Mesothelial cell of epicardium (in vitro differentiated cells): ENCODE results near the gene TRIO. TPM values are rescaled to one million over a fixed set of nuclear protein-coding genes. Genes with fewer than 3 reads are reported as not detected.

Experiments used
- DNase-seq, 2 experiments: peaks; one replicate each; pipeline ENCODE4 v3.0.0; 2021; ENCODE audit warnings: low spot score in 2 of 2; ENCODE audit not compliant: unreplicated experiment in 2 of 2
- H3K27ac Mint-ChIP-seq: 2 replicates; pipeline ENCODE4 v1.8.0; 2021; ENCODE audit warnings: mixed read lengths
- H3K27me3 Mint-ChIP-seq: 2 replicates; pipeline ENCODE4 v1.8.0; 2021; ENCODE audit warnings: low read depth, mixed read lengths
- H3K36me3 Mint-ChIP-seq: 2 replicates; pipeline ENCODE4 v1.8.0; 2021; ENCODE audit warnings: mixed read lengths
- H3K4me1 Mint-ChIP-seq: 2 replicates; pipeline ENCODE4 v1.8.0; 2021; ENCODE audit warnings: mixed read lengths
- H3K4me3 Mint-ChIP-seq: 2 replicates; pipeline ENCODE4 v1.8.0; 2021; ENCODE audit warnings: mild to moderate bottlenecking, moderate library complexity, mixed read lengths
- H3K9me3 Mint-ChIP-seq: 2 replicates; pipeline ENCODE4 v1.8.0; 2021; ENCODE audit warnings: mixed read lengths
- CTCF ChIP-seq: fragments of 200-600 bp; sonication (generic); IDR thresholded peaks from one replicate; pipeline ENCODE4 v1.5.0; 2021; ENCODE audit warnings: antibody characterized with exemption; ENCODE audit not compliant: unreplicated experiment
- total RNA-seq: library from RNA; stranded (reverse); gene quantifications from 3 replicates; pipeline ENCODE4 v1.2.1, GENCODE V29; 2021

Gene TRIO
- total RNA-seq, 1 donor from 2014 or later, result 209 TPM

- peaks cover 57% of the 10 kb centered on the region for H3K4me1 Mint-ChIP-seq
- H3K4me3 Mint-ChIP-seq, result no peak overlapping the region
- no peak for TF ChIP-seq CTCF
These were observed 123.0 kb downstream of the TRIO start for GRCh38 chr5:14266171-14266570.

GRCh38 chr5:14266686-14267085, 123.5 kb downstream of the TRIO start:
- peaks cover 53% of the 10 kb centered on the region for H3K4me1 Mint-ChIP-seq
- no peaks in the 10 kb centered on the region for H3K9me3 Mint-ChIP-seq
- no peaks in the 10 kb centered on the region for H3K27me3 Mint-ChIP-seq
- H3K27ac Mint-ChIP-seq, result no peak overlapping the region
- H3K4me3 Mint-ChIP-seq, result no peak overlapping the region
- DNase-seq, result no peak
- H3K36me3 Mint-ChIP-seq, result no peaks in the 10 kb centered on the region
- no peak for TF ChIP-seq CTCF

More at GRCh38 chr5:14266171-14266570, 123.0 kb downstream of the TRIO start:
- no peaks in the 10 kb centered on the region for H3K9me3 Mint-ChIP-seq
- no peaks in the 10 kb centered on the region for H3K27me3 Mint-ChIP-seq
- no peaks in the 10 kb centered on the region for H3K36me3 Mint-ChIP-seq
- DNase-seq, result no peak
- peak overlapping the region; percentile 39 for H3K27ac Mint-ChIP-seq

- no peaks in the 10 kb centered on the region for H3K36me3 Mint-ChIP-seq
- TF ChIP-seq CTCF, result no peak
- peak overlapping the region; percentile 82 for H3K27ac Mint-ChIP-seq
- peaks cover 53% of the 10 kb centered on the region for H3K4me1 Mint-ChIP-seq
- H3K9me3 Mint-ChIP-seq, result no peaks in the 10 kb centered on the region
- no peak overlapping the region for H3K4me3 Mint-ChIP-seq
- no peak for DNase-seq
- no peaks in the 10 kb centered on the region for H3K27me3 Mint-ChIP-seq
These were observed 124.2 kb downstream of the TRIO start for GRCh38 chr5:14267166-14267838.

GRCh38 chr5:14267991-14268708, 125.0 kb downstream of the TRIO start:
- no peak for TF ChIP-seq CTCF
- H3K27ac Mint-ChIP-seq, result peak overlapping the region; percentile 30
- DNase-seq, result no peak
- no peaks in the 10 kb centered on the region for H3K36me3 Mint-ChIP-seq
- no peaks in the 10 kb centered on the region for H3K27me3 Mint-ChIP-seq
- H3K4me1 Mint-ChIP-seq, result peaks cover 53% of the 10 kb centered on the region
- no peaks in the 10 kb centered on the region for H3K9me3 Mint-ChIP-seq
- H3K4me3 Mint-ChIP-seq, result no peak overlapping the region

GRCh38 chr5:14268738-14269137, 125.6 kb downstream of the TRIO start:
- no peak for DNase-seq
- Mint-ChIP-seq H3K4me1 (peaks cover 48% of the 10 kb centered on the region), H3K27ac (peak overlapping the region; percentile 30), H3K4me3 (no peak overlapping the region), H3K9me3 (no peaks in the 10 kb centered on the region), H3K36me3 (no peaks in the 10 kb centered on the region), H3K27me3 (no peaks in the 10 kb centered on the region)
- TF ChIP-seq CTCF, result no peak
